DMS153 treated with DMSO at 0.1 percent for 48 hours (cell line): ENCODE results near the gene ZFAND5.

ENCODE experiments used
- DNase-seq: peaks from one replicate; lab custom pipeline; 2025; ENCODE audit not compliant: unreplicated experiment; lab: John Stamatoyannopoulos, UW

ZFAND5 gene

GRCh38 chr9:72332351-72332750 is 32.7 kb downstream of the ZFAND5 start:
- no peak for DNase-seq

GRCh38 chr9:72327631-72328030 is 37.4 kb downstream of the ZFAND5 start:
- DNase-seq: no peak

GRCh38 chr9:72326641-72327040 is 38.4 kb downstream of the ZFAND5 start:
- no peak for DNase-seq

- DNase-seq: no peak
These were observed 40.0 kb downstream of the ZFAND5 start for GRCh38 chr9:72324974-72325373.

GRCh38 chr9:72322678-72323077 is 42.3 kb downstream of the ZFAND5 start:
- DNase-seq: no peak

- no peak for DNase-seq
These were observed 42.7 kb downstream of the ZFAND5 start for GRCh38 chr9:72322259-72322658.

- no peak for DNase-seq
These were observed 49.3 kb downstream of the ZFAND5 start for GRCh38 chr9:72315510-72316311.

- no peak for DNase-seq
These were observed 49.9 kb downstream of the ZFAND5 start for GRCh38 chr9:72315089-72315509.

GRCh38 chr9:72313507-72313906 is 51.5 kb downstream of the ZFAND5 start:
- DNase-seq: no peak

GRCh38 chr9:72312386-72312987 is 52.5 kb downstream of the ZFAND5 start:
- DNase-seq: no peak

- DNase-seq: no peak
These were observed 55.5 kb downstream of the ZFAND5 start for GRCh38 chr9:72309364-72310133.

- no peak for DNase-seq
These were observed 58.2 kb downstream of the ZFAND5 start for GRCh38 chr9:72306761-72307160.

- no peak for DNase-seq
These were observed 59.3 kb downstream of the ZFAND5 start for GRCh38 chr9:72305707-72306106.

- peak; percentile 1 for DNase-seq
These were observed 59.9 kb downstream of the ZFAND5 start for GRCh38 chr9:72305102-72305546.

GRCh38 chr9:72304538-72304937 is 60.5 kb downstream of the ZFAND5 start:
- no peak for DNase-seq
